Panc1 (cell line): ENCODE results near the gene MMAB. TPM values are rescaled to one million over a fixed set of nuclear protein-coding genes. Genes with fewer than 3 reads are reported as not detected.

Experiments
- ATAC-seq: fragments of 200-7000 bp; cut with Tn5 transposase; 2 replicates; pipeline ENCODE4 v1.9.1; 2020; ENCODE audit warnings: mild to moderate bottlenecking, moderate library complexity
- BruUV-seq: library from RNA; stranded (reverse); fragments of 400-500 nt; replicated peaks from 2 replicates; lab custom pipeline; 2021; lab: Mats Ljungman, UMichigan
- CTCF ChIA-PET: fragments of 300-600 bp; sonication (Branson Sonifier 250); formaldehyde crosslinking; loops from one replicate; lab custom pipeline; 2022; ENCODE audit warnings: antibody characterized with exemption; lab: Charles Lee
- POLR2A ChIA-PET: fragments of 300-600 bp; sonication (Branson Sonifier 250); formaldehyde crosslinking; loops from one replicate; lab custom pipeline; 2022; ENCODE audit warnings: antibody characterized with exemption; lab: Charles Lee
- DNase-seq: peaks from one replicate; pipeline ENCODE4 v3.0.0-alpha.2; 2010; ENCODE audit warnings: low read depth, low spot score
- H3K27ac ChIP-seq: 2 replicates; pipeline ENCODE4 v1.5.1; 2011; ENCODE audit warnings: mild to moderate bottlenecking, low read length, inconsistent platforms
- H3K27me3 ChIP-seq: fragments of 200-500 bp; sonication (Bioruptor generic); 2 replicates; pipeline ENCODE4 v1.6.0; 2014; ENCODE audit warnings: low read length, inconsistent platforms; ENCODE audit not compliant: control insufficient read depth, insufficient read depth
- H3K36me3 ChIP-seq: fragments of 200-500 bp; sonication (Bioruptor generic); 2 replicates; pipeline ENCODE4 v1.5.1; 2014; ENCODE audit warnings: inconsistent platforms, mild to moderate bottlenecking, low read length, moderate library complexity; ENCODE audit not compliant: control insufficient read depth, insufficient read depth
- H3K4me1 ChIP-seq: 2 replicates; pipeline ENCODE4 v1.5.1; 2011; ENCODE audit warnings: inconsistent platforms, mild to moderate bottlenecking, low read length, moderate library complexity; ENCODE audit not compliant: control insufficient read depth, insufficient read depth
- H3K4me3 ChIP-seq, 2 experiments: 2 replicates each; pipeline ENCODE4 v1.5.1; 2011 to 2012; ENCODE audit warnings: low read depth in 2 of 2, low read length in 2 of 2, mild to moderate bottlenecking in 2 of 2, inconsistent platforms in 1 of 2, moderate library complexity in 1 of 2
- H3K9me3 ChIP-seq: fragments of 200-500 bp; sonication (Bioruptor generic); 2 replicates; pipeline ENCODE4 v1.5.1; 2014; ENCODE audit warnings: low read depth, mild to moderate bottlenecking, inconsistent platforms, low read length, moderate library complexity; ENCODE audit not compliant: control insufficient read depth, insufficient read depth
- POLR2AphosphoS5 ChIP-seq: IDR thresholded peaks from 2 replicates; pipeline ENCODE4 v1.6.1; 2012; ENCODE audit warnings: mild to moderate bottlenecking, low read depth, low read length, moderate library complexity
- SIN3A ChIP-seq: IDR thresholded peaks from 2 replicates; pipeline ENCODE4 v1.6.1; 2012; ENCODE audit warnings: low read depth, mild to moderate bottlenecking, low read length, moderate library complexity, borderline replicate concordance; ENCODE audit not compliant: insufficient read depth
- TCF7L2 ChIP-seq: IDR thresholded peaks from 2 replicates; pipeline ENCODE4 v1.6.1; 2011; ENCODE audit warnings: mild to moderate bottlenecking, low read depth, low read length, inconsistent platforms
- in situ Hi-C: cut with HindIII; loops from 2 replicates; pipeline ENCODE4 v1.10.0; 2016; ENCODE audit warnings: low sequenced_read_pairs, low pct_unique_long_range_greater_than_20kb
- intact Hi-C: fragments of 100-400 bp; cut with micrococcal nuclease; formaldehyde crosslinking; loops from one replicate; pipeline ENCODE4 v1.10.0; 2022; ENCODE audit not compliant: unreplicated experiment
- total RNA-seq: library from RNA; stranded (reverse); gene quantifications from one replicate; pipeline ENCODE4 v1.2.1, GENCODE V29; 2021; ENCODE audit not compliant: unreplicated experiment
- TF ChIP-seq, protein P1 (sequence below), 2 experiments: IDR thresholded peaks; 2 replicates each; pipeline ENCODE4 v1.6.1; 2011 to 2012; ENCODE audit warnings: low read depth in 2 of 2, control low read depth in 1 of 2, low read length in 1 of 2, mild to moderate bottlenecking in 1 of 2, moderate library complexity in 1 of 2; ENCODE audit not compliant: insufficient read depth in 1 of 2
- TF ChIP-seq, protein P2 (sequence below): fragments of 450-650 bp; IDR thresholded peaks from 2 replicates; pipeline ENCODE4 v1.5.1; 2017; ENCODE audit warnings: mild to moderate bottlenecking

MMAB gene
- total RNA-seq, 1 experiment from 2014 or later, result 58.6 TPM

DNA sequence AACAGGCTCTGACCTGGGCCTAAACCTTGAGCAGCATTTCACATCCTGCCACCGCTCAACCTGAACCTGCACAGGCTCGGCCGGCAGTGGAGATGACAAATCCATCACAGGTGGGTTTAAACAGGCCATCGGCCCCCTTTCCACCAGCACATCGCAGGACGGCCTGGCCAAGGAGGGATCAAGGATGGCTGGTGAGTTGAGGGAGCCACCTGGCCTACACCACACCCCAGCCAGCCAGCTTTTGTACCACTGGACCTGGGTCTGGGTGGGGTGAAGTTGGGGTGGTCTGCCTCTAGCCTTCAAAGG is 14.2 kb downstream of the MMAB start:
- no peak for ATAC-seq
- no peak for DNase-seq
- H3K4me3 ChIP-seq, result no peak overlapping the region
- in situ Hi-C loops, result no loop called here
- no peaks in the 10 kb centered on the region for H3K27me3 ChIP-seq
- no peaks in the 10 kb centered on the region for H3K36me3 ChIP-seq
- intact Hi-C loops, result no loop called here
- no peak for TF ChIP-seq POLR2AphosphoS5
- TF ChIP-seq, protein P1, sequence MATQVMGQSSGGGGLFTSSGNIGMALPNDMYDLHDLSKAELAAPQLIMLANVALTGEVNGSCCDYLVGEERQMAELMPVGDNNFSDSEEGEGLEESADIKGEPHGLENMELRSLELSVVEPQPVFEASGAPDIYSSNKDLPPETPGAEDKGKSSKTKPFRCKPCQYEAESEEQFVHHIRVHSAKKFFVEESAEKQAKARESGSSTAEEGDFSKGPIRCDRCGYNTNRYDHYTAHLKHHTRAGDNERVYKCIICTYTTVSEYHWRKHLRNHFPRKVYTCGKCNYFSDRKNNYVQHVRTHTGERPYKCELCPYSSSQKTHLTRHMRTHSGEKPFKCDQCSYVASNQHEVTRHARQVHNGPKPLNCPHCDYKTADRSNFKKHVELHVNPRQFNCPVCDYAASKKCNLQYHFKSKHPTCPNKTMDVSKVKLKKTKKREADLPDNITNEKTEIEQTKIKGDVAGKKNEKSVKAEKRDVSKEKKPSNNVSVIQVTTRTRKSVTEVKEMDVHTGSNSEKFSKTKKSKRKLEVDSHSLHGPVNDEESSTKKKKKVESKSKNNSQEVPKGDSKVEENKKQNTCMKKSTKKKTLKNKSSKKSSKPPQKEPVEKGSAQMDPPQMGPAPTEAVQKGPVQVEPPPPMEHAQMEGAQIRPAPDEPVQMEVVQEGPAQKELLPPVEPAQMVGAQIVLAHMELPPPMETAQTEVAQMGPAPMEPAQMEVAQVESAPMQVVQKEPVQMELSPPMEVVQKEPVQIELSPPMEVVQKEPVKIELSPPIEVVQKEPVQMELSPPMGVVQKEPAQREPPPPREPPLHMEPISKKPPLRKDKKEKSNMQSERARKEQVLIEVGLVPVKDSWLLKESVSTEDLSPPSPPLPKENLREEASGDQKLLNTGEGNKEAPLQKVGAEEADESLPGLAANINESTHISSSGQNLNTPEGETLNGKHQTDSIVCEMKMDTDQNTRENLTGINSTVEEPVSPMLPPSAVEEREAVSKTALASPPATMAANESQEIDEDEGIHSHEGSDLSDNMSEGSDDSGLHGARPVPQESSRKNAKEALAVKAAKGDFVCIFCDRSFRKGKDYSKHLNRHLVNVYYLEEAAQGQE (IDR thresholded peaks at IDR 0.05; ENCODE audit: insufficient read depth in 1 of 2, low read depth in 2 of 2, low read length in 1 of 2), result no peak
- TF ChIP-seq TCF7L2, result no peak
- no peak for TF ChIP-seq SIN3A
- TF ChIP-seq, protein P2, sequence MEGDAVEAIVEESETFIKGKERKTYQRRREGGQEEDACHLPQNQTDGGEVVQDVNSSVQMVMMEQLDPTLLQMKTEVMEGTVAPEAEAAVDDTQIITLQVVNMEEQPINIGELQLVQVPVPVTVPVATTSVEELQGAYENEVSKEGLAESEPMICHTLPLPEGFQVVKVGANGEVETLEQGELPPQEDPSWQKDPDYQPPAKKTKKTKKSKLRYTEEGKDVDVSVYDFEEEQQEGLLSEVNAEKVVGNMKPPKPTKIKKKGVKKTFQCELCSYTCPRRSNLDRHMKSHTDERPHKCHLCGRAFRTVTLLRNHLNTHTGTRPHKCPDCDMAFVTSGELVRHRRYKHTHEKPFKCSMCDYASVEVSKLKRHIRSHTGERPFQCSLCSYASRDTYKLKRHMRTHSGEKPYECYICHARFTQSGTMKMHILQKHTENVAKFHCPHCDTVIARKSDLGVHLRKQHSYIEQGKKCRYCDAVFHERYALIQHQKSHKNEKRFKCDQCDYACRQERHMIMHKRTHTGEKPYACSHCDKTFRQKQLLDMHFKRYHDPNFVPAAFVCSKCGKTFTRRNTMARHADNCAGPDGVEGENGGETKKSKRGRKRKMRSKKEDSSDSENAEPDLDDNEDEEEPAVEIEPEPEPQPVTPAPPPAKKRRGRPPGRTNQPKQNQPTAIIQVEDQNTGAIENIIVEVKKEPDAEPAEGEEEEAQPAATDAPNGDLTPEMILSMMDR, result no peak
- no peaks in the 10 kb centered on the region for H3K9me3 ChIP-seq
- no peak overlapping the region for H3K27ac ChIP-seq
- BruUV-seq, result no TSS peak
- POLR2A ChIA-PET, result no interaction called here
- CTCF ChIA-PET, result no interaction called here
- H3K4me1 ChIP-seq, result no peaks in the 10 kb centered on the region

DNA sequence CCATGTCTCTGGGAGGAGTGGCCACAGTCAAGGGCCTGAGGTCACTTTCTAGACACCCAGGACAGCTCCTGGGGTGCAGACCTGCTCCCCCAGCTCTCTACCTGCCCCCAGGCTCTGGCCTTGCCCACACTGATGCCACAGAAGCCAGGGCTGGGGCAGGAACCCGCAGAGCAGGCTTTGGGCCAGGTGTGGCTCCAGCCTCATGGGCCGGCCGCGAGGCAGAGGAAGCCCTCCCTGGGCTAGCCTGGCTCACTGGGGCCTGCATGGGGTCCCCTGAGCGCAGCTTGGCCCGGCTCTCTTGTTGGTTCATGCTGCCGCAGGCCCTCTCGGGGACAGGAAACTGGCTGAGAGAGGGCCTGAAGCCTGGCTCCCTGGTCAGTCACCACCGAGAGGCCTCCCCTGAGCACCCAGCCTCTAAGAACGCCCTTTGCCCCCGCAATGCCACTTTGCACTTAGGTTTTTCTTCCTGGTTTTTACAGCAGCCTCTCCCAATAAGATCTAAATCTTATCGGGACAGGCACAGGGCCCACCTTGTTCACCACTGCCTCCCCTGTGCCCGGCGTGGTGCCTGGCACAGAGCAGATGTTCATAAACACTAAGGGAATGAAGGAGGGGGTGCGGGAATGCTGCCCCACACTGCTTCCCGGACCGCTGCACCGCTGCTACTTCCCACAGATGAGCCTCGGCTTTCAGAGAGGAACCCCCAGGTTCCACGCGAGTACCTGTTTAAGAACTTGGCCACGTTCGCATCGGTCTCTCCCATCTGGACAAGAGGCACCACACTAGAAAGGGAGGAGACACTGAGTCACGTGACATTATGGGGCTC is 14.7 kb downstream of the MMAB start:
- no TSS peak for BruUV-seq

More for the DNA sequence above, 14.7 kb downstream of the MMAB start:
- H3K9me3 ChIP-seq, result no peaks in the 10 kb centered on the region
- H3K36me3 ChIP-seq, result no peaks in the 10 kb centered on the region
- in situ Hi-C loops (no loop called here), intact Hi-C loops (no loop called here)
- DNase-seq (no peak), ATAC-seq (no peak)
- no peak overlapping the region for H3K27ac ChIP-seq
- ChIA-PET POLR2A (no interaction called here), CTCF (no interaction called here)
- H3K4me3 ChIP-seq, result no peak overlapping the region
- no peaks in the 10 kb centered on the region for H3K4me1 ChIP-seq
- TF ChIP-seq, protein P1 (IDR thresholded peaks at IDR 0.05; ENCODE audit: insufficient read depth in 1 of 2, low read depth in 2 of 2, low read length in 1 of 2), result no peak
- TF ChIP-seq POLR2AphosphoS5 (no peak), TCF7L2 (no peak), SIN3A (no peak)
- TF ChIP-seq, protein P2, result no peak
- no peaks in the 10 kb centered on the region for H3K27me3 ChIP-seq
